ENCODE results near the gene WDR11.
A peak's percentile ranks its signal among the peaks of the same experiment; 100 is the strongest.

Gene WDR11

GRCh38 chr10:120946497-120946896 is 95.3 kb downstream of the WDR11 start:
- DNase-seq = no peak

GRCh38 chr10:120948889-120949608 is 97.9 kb downstream of the WDR11 start:
- DNase-seq = peak; percentile 81

GRCh38 chr10:120949609-120950031 is 98.5 kb downstream of the WDR11 start:
- no peak for DNase-seq

- DNase-seq = no peak
These were observed 98.9 kb downstream of the WDR11 start for GRCh38 chr10:120950051-120950561.

GRCh38 chr10:120951288-120951687 is 100.1 kb downstream of the WDR11 start:
- DNase-seq = no peak

GRCh38 chr10:120953897-120954296 is 102.7 kb downstream of the WDR11 start:
- DNase-seq = no peak

Data from stimulated activated CD8-positive, alpha-beta memory T cell treated with anti-CD3 and anti-CD28 coated beads, Interleukin-4, amount 100 ng/mL, for 48 hours (primary cell).